GM21381 (cell line): ENCODE measurements around the gene SLX4IP.

Experiments used
- ATAC-seq: cut with Tn5 transposase; IDR thresholded peaks from one replicate; pipeline ENCODE4 v1.9.1; 2021; ENCODE audit warnings: mild to moderate bottlenecking, moderate library complexity; ENCODE audit not compliant: unreplicated experiment

Gene SLX4IP

GRCh38 chr20:10672624-10673127 lies 237.6 kb downstream of the SLX4IP start:
- ATAC-seq, result no peak

- no peak for ATAC-seq
These were observed 238.2 kb downstream of the SLX4IP start for GRCh38 chr20:10673176-10673841.

- ATAC-seq, result peak; percentile 55
These were observed 239.0 kb downstream of the SLX4IP start, which contains the start of gene JAG1 for GRCh38 chr20:10673842-10674683. Gene JAG1, minus strand, starts transcription at chr20:10673999. Its CDS starts 469 bp downstream, at chr20:10673530.

GRCh38 chr20:10674684-10675449 lies 239.8 kb downstream of the SLX4IP start:
- peak; percentile 38 for ATAC-seq

GRCh38 chr20:10675450-10675848 lies 240.3 kb downstream of the SLX4IP start:
- ATAC-seq, result no peak

GRCh38 chr20:10676518-10676917 lies 241.4 kb downstream of the SLX4IP start:
- ATAC-seq, result no peak
